ENCODE results near the gene OXNAD1.

DNA sequence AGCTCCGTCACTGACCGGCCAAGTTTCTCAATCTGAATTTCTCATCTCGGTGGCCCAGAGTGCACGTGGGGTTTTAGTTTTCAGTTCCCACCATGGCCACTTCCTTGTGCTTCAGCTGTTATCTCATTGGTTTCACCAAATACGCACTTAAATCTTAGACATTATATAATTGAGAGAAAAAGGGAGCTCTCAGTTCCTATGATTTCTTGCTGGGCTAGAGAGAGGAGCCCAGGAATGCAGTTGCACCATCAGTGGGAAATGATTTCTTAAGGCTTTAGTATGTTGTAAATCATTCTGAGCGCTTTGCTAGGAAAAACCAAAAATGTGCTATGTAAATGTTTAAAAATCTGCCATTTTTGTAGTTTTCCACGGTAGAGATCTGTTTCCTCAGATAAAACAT, 53.2 kb downstream of the OXNAD1 start:
- TF ChIP-seq CTCF (IDR thresholded peaks at IDR 0.05; ENCODE audit: poor library complexity): no peak
- no peak for TF ChIP-seq EZH2phosphoT487 (IDR thresholded peaks at IDR 0.05; ENCODE audit: low read depth, severe bottlenecking, unreplicated experiment)
- TF ChIP-seq EZH2 (IDR thresholded peaks at IDR 0.05; ENCODE audit: borderline replicate concordance): no peak
